Mesendoderm (in vitro differentiated cells): ENCODE results near the gene PMEPA1.

Experiments used
- DNase-seq: peaks from one replicate; pipeline ENCODE4 v3.0.0; 2013
- H2AK5ac ChIP-seq: 2 replicates; pipeline ENCODE4 v1.6.1; 2013; ENCODE audit warnings: low read length, inconsistent platforms
- H2BK120ac ChIP-seq: 2 replicates; pipeline ENCODE4 v1.6.1; 2013; ENCODE audit warnings: low read depth, mild to moderate bottlenecking, low read length, moderate library complexity, mixed read lengths
- H2BK15ac ChIP-seq: replicated peaks from 2 replicates; pipeline ENCODE4 v1.6.1; 2013; ENCODE audit warnings: low read depth, mild to moderate bottlenecking, moderate library complexity
- H2BK5ac ChIP-seq: 2 replicates; pipeline ENCODE4 v1.6.1; 2013; ENCODE audit warnings: low read length, inconsistent platforms
- H3K18ac ChIP-seq: 2 replicates; pipeline ENCODE4 v1.6.1; 2013; ENCODE audit warnings: mild to moderate bottlenecking, low read length, mixed read lengths
- H3K23ac ChIP-seq: one replicate; pipeline ENCODE4 v1.6.1; 2013; ENCODE audit warnings: low read length
- H3K27ac ChIP-seq: 2 replicates; pipeline ENCODE4 v1.5.1; 2013; ENCODE audit warnings: low read depth, mild to moderate bottlenecking, inconsistent platforms, low read length, moderate library complexity
- H3K27me3 ChIP-seq: 2 replicates; pipeline ENCODE4 v1.6.1; 2013; ENCODE audit warnings: low read length, control low read depth, mild to moderate bottlenecking, inconsistent platforms; ENCODE audit not compliant: insufficient read depth, poor library complexity
- H3K36me3 ChIP-seq: 2 replicates; pipeline ENCODE4 v1.6.1; 2013; ENCODE audit warnings: low read length, inconsistent platforms; ENCODE audit not compliant: control insufficient read depth, insufficient read depth
- H3K4ac ChIP-seq: one replicate; pipeline ENCODE4 v1.6.1; 2013; ENCODE audit warnings: low read depth, mild to moderate bottlenecking, low read length, moderate library complexity
- H3K4me1 ChIP-seq: 2 replicates; pipeline ENCODE4 v1.6.1; 2013; ENCODE audit warnings: low read depth, low read length, inconsistent platforms; ENCODE audit not compliant: control insufficient read depth
- H3K4me2 ChIP-seq: 2 replicates; pipeline ENCODE4 v1.6.1; 2013; ENCODE audit warnings: low read length
- H3K4me3 ChIP-seq: 2 replicates; pipeline ENCODE4 v1.5.1; 2013; ENCODE audit warnings: mild to moderate bottlenecking, low read length
- H3K56ac ChIP-seq: one replicate; pipeline ENCODE4 v1.6.1; 2013; ENCODE audit warnings: low read length
- H3K79me1 ChIP-seq: 2 replicates; pipeline ENCODE4 v1.6.1; 2013; ENCODE audit warnings: low read length, inconsistent platforms
- H3K79me2 ChIP-seq: 2 replicates; pipeline ENCODE4 v1.6.1; 2013; ENCODE audit warnings: mild to moderate bottlenecking, low read length; ENCODE audit not compliant: control insufficient read depth, insufficient read depth
- H3K9ac ChIP-seq: 2 replicates; pipeline ENCODE4 v1.6.1; 2013; ENCODE audit warnings: low read length, inconsistent platforms
- H4K5ac ChIP-seq: one replicate; pipeline ENCODE4 v1.6.1; 2013; ENCODE audit warnings: low read length
- H4K8ac ChIP-seq: one replicate; pipeline ENCODE4 v1.6.1; 2013; ENCODE audit warnings: low read depth, mild to moderate bottlenecking, control low read depth, low read length, moderate library complexity
- WGBS: extraction: QIAGEN DNeasy Blood & Tissue Kit; methylation state at CpG from one replicate; pipeline ENCODE4 v1.1.7; 2013; ENCODE audit warnings: low lambda C conversion rate, missing lambda C conversion rate; ENCODE audit not compliant: insufficient coverage; ENCODE audit errors: extremely low coverage; 5-methylcytosine and 5-hydroxymethylcytosine counted together

PMEPA1 gene

GRCh38 chr20:57688864-57689263 is 21.0 kb downstream of the PMEPA1 start:
- Histone ChIP-seq H3K4me1 (peaks cover 15% of the 10 kb centered on the region), H3K9ac (no peak overlapping the region), H3K4ac (no peak overlapping the region), H2BK120ac (no peak overlapping the region), H3K23ac (no peak overlapping the region), H3K27me3 (no peaks in the 10 kb centered on the region), H3K79me1 (peaks cover 32% of the 10 kb centered on the region), H3K27ac (no peak overlapping the region), H2AK5ac (no peak overlapping the region), H4K8ac (no peak overlapping the region), H3K56ac (no peak overlapping the region), H3K4me2 (no peak overlapping the region), H2BK15ac (no peak overlapping the region), H3K36me3 (peaks cover 2% of the 10 kb centered on the region), H3K79me2 (peaks cover 100% of the 10 kb centered on the region), H3K18ac (no peak overlapping the region), H2BK5ac (no peak overlapping the region), H3K4me3 (no peak overlapping the region), H4K5ac (no peak overlapping the region)
- no CpG with 5 or more reads among the region's 16 CpGs for whole genome bisulfite sequencing
- DNase-seq, result no peak

GRCh38 chr20:57688295-57688694 is 21.5 kb downstream of the PMEPA1 start:
- H3K4ac ChIP-seq, result no peak overlapping the region
- H2BK15ac ChIP-seq, result no peak overlapping the region
- H3K79me1 ChIP-seq, result peaks cover 29% of the 10 kb centered on the region
- no peak overlapping the region for H3K9ac ChIP-seq
- H3K18ac ChIP-seq, result no peak overlapping the region
- H3K79me2 ChIP-seq, result peaks cover 100% of the 10 kb centered on the region
- H3K23ac ChIP-seq, result no peak overlapping the region
- H2BK120ac ChIP-seq, result no peak overlapping the region
- H3K4me3 ChIP-seq, result no peak overlapping the region
- H2BK5ac ChIP-seq, result no peak overlapping the region
- H2AK5ac ChIP-seq, result no peak overlapping the region
- H4K5ac ChIP-seq, result no peak overlapping the region
- no peaks in the 10 kb centered on the region for H3K27me3 ChIP-seq
- no peak overlapping the region for H4K8ac ChIP-seq
- no peak for DNase-seq
- no peak overlapping the region for H3K56ac ChIP-seq
- no peak overlapping the region for H3K4me2 ChIP-seq
- H3K4me1 ChIP-seq, result peaks cover 15% of the 10 kb centered on the region
- no CpG with 5 or more reads among the region's 5 CpGs for WGBS
- H3K27ac ChIP-seq, result no peak overlapping the region
- H3K36me3 ChIP-seq, result peaks cover 2% of the 10 kb centered on the region

GRCh38 chr20:57686931-57687652 is 22.7 kb downstream of the PMEPA1 start:
- Histone ChIP-seq H3K4ac (no peak overlapping the region), H4K5ac (no peak overlapping the region), H3K79me2 (peaks cover 100% of the 10 kb centered on the region), H3K27me3 (no peaks in the 10 kb centered on the region), H2BK5ac (no peak overlapping the region), H3K27ac (no peak overlapping the region), H3K36me3 (peaks cover 2% of the 10 kb centered on the region), H3K4me2 (no peak overlapping the region), H3K9ac (no peak overlapping the region), H3K23ac (no peak overlapping the region), H4K8ac (no peak overlapping the region), H3K79me1 (peaks cover 29% of the 10 kb centered on the region), H2BK15ac (no peak overlapping the region), H3K4me3 (no peak overlapping the region), H3K4me1 (peaks cover 9% of the 10 kb centered on the region), H3K56ac (no peak overlapping the region), H2BK120ac (no peak overlapping the region), H2AK5ac (no peak overlapping the region), H3K18ac (no peak overlapping the region)
- no CpG with 5 or more reads among the region's 12 CpGs for WGBS
- DNase-seq, result no peak

GRCh38 chr20:57685146-57685758 is 24.6 kb downstream of the PMEPA1 start:
- no peak for DNase-seq
- no peak overlapping the region for H4K8ac ChIP-seq
- peaks cover 13% of the 10 kb centered on the region for H3K4me1 ChIP-seq
- no peak overlapping the region for H3K9ac ChIP-seq
- H3K56ac ChIP-seq, result no peak overlapping the region
- no peak overlapping the region for H4K5ac ChIP-seq
- no peak overlapping the region for H2BK120ac ChIP-seq
- no peak overlapping the region for H2BK15ac ChIP-seq
- no peak overlapping the region for H2BK5ac ChIP-seq
- H3K79me2 ChIP-seq, result peaks cover 100% of the 10 kb centered on the region
- WGBS, result no CpG with 5 or more reads among the region's 21 CpGs
- H3K27ac ChIP-seq, result no peak overlapping the region
- no peak overlapping the region for H3K23ac ChIP-seq
- peaks cover 2% of the 10 kb centered on the region for H3K36me3 ChIP-seq
- H3K18ac ChIP-seq, result no peak overlapping the region
- H2AK5ac ChIP-seq, result no peak overlapping the region
- no peak overlapping the region for H3K4me3 ChIP-seq
- no peak overlapping the region for H3K4me2 ChIP-seq
- H3K79me1 ChIP-seq, result peaks cover 36% of the 10 kb centered on the region
- no peak overlapping the region for H3K4ac ChIP-seq
- no peaks in the 10 kb centered on the region for H3K27me3 ChIP-seq

- Histone ChIP-seq H3K18ac (no peak overlapping the region), H3K4ac (no peak overlapping the region), H3K79me2 (peaks cover 100% of the 10 kb centered on the region), H3K79me1 (peaks cover 37% of the 10 kb centered on the region), H2BK15ac (no peak overlapping the region), H2BK5ac (no peak overlapping the region), H3K23ac (no peak overlapping the region), H3K4me2 (no peak overlapping the region), H3K56ac (no peak overlapping the region), H3K9ac (no peak overlapping the region), H4K5ac (no peak overlapping the region), H4K8ac (no peak overlapping the region), H3K27me3 (no peaks in the 10 kb centered on the region), H2AK5ac (no peak overlapping the region), H3K36me3 (peaks cover 2% of the 10 kb centered on the region), H3K4me1 (peaks cover 14% of the 10 kb centered on the region), H2BK120ac (no peak overlapping the region), H3K27ac (no peak overlapping the region), H3K4me3 (no peak overlapping the region)
- no CpG with 5 or more reads among the region's 5 CpGs for WGBS
- no peak for DNase-seq
Measured at GRCh38 chr20:57684808-57685140, 25.0 kb downstream of the PMEPA1 start.
